HG03521 (cell line): ENCODE results near the gene PPP1CB.
"Not testable (repeated sequence)": the region's sequence is repeated elsewhere in the genome, so short reads cannot be mapped to it uniquely, and the experiment has no call there.

Experiments used
- ATAC-seq: cut with Tn5 transposase; IDR thresholded peaks from one replicate; pipeline ENCODE4 v1.9.1; 2021; ENCODE audit warnings: mild to moderate bottlenecking, moderate library complexity; ENCODE audit not compliant: unreplicated experiment

Gene PPP1CB

DNA sequence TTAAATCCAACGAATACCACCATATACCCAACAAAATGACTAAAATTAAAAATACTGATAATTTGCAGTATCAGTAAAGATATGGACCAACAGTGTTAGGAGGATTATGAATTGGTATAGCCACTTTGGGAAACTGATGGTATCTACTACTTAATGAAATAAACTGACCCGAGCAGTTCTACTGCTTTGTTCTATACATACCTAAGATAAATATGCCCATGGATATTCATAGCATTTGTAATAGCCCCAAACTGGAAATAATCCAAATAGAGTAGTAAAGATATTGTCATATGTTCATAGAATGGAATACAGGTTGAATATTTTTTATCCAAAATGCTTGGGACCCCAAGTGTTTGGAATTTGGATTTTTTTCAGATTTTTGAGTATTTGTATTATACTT, 20.7 kb downstream of the PPP1CB start:
- no peak for ATAC-seq

DNA sequence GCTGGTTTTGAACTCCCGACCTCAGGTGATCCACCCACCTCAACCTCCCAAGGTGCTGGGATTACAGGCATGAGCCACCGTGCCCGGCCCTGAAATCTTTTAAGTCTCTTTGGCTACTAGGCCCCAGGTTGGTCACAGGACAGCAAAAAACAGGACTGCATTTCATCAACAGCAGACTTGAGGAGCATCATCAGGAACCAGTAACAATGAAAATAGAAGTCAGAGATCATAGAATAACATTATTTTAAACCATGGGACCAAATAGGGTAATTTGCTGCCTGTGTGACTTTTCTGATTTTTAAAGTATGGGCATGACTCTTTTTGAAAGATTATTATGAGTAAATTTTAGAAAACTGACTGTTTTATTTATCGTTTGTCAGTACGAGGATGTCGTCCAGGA, 24.8 kb downstream of the PPP1CB start:
- no peak for ATAC-seq

DNA sequence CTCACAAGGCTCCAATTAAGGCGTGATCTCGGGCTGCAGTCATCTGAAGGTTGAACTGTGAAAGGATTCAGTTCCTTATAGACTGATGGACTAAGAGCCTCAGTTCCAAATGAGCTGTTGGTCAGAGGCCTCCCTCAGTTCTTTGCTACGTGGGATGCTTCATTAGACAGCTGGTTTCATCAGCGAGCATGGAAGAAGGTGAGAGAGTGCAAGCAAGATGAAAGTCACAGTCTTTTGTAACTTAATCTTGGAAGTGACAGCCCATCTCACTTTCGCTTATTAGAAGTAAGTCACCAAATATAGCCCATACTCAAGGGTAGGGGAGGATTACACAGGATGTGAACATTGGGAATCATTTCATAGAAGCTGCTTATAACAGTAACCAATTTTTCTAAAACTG, 26.8 kb downstream of the PPP1CB start:
- ATAC-seq = no peak

DNA sequence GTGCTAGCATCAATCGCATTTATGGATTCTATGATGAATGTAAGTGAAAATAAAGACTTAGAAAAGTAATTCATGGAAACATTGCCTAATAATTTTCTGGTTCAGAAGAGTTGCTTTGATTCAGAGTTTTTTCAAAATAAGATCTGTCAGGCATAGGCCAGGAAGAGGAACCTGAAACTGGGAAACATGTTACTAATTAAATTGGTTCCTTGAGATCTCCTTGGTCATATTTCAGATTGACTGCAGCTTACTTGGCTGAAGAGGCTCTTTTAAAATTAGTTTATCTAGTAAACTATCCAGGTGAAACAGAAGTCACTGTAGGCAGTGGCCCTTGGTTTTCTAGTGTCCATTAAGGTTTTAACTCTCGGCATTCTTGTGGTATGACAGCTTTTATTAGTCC, 27.4 kb downstream of the PPP1CB start:
- no peak for ATAC-seq

DNA sequence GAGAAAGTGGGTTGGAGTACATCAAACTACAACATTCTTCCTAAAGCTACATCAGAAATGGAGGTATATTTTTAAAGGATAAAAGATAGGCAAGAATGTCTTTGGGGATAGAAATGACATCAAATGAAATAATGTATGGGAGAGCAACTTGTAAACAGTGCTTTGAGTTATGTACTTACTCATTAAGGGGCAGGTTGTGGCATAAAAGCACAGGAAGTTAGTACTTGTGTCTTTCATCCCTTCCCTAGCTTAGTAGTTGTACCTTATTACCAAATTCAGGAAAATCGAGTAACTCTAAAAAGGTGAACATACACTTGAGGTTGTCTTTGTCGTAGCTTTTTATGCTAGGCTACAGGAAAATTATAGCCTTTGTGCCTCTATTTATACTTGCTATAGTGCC, 28.9 kb downstream of the PPP1CB start:
- ATAC-seq = no peak

DNA sequence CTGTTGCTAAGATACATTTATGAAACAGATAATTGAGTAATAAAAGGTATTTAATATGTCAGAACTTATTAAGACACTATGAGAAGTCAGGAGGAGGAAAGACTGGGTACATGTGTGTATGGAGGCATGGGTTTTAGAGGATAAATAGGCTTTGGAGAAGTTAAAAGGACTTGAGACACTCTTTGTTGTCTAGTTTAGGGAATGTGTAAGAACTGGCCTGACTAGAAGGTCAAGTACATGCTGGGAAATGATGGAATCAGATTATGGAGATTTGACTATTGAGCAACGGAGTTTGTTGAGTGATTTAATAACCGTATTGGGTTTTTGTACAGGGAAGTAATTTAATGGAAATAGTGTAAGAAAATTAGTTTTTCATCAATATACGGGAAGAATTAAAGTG, 30.8 kb downstream of the PPP1CB start:
- no peak for ATAC-seq

DNA sequence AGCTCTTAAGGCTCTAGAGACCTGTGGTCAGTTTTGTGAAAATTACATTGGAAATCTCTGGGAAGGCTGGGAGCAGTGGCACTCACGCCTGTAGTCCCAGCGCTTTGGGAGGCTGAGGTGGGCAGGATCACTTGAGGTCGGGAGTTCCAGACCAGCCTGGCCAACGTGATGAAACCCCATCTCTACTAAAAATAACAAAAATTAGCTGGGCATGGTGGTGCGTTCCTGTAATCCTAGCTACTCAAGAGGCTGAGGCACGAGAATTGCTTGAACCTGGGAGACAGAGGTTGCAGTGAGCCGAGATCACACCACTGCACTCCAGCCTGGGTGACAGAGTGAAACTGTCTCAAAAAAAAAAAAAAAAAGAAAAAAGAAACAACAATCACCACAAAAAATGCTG, 32.9 kb downstream of the PPP1CB start:
- ATAC-seq = not testable (repeated sequence)

DNA sequence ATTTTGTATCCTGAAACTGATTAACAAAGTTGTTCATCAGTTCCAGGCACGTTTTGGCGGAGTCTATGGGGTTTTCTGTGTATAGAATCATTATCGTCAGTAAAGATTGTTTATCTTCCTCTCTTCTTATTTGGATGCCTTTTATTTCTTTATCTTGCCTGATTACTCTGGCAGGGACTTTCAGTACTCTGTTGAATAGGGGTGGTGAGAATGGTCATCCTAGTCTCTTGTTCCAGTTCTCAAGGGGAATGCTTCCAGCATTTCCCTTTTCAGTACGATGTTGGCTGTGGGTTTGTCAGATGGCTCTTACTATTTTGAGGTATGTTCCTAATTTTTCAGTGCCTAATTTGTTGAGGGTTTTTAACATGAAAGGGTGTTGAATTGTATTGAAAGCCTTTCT, 45.0 kb downstream of the PPP1CB start:
- no peak for ATAC-seq

DNA sequence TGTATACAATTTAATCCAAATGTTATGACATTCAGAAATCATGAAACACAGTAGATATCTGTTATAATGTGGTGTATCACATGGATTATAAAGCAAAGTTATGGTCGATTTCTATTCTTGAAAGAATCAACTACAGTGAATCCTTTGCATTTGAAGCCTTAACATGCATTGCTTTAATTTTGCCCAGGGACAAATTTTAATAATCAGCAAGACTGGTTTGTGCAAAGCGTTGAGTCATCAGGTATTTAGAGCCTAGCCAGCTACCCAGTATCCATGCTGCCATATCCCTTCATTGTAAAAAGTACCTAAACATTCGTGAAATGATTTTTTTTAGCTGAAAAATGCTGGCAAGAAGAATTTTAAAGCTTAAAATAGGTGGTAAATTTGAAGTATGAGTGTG, 50.1 kb downstream of the PPP1CB start:
- no peak for ATAC-seq

DNA sequence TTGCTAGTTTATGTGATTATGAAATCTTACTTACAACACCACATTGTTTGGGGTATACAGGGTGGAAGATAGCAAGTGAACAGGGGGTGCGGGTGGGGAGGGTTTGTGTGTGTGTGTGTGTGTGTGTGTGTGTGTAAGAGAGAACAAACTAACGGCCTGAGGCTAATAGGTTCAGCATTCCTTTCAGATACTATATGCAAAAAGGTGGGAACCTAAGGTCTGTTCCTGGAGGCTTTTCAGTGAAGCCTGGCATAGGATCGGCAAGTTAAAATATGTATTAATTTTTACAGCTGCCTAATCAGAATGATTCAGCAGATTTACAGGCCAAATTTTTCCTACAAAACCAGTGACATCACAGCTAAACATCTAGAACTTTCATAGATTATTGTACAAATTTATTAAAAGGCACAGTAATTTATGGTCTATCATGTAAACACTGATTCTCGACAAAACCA, 51.4 kb downstream of the PPP1CB start:
- ATAC-seq = no peak

DNA sequence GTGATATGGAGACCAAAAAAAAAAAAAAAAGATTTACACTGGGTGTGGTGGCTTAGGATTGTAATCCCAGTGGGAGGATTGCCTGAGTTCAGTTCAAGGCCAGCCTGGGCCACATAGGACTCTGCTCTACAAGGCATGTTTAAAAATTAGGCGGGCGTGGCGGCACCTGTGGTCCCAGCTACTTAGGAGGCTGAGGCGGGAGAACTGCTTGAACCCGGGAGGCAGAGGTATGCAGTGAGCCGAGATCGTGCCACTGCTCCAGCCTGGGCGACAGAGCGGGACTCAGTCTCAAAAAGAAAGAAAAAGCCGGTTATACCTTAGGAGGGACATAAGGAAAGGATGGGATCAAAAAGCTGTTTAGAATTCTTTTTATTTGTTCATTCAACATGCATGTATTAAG, 58.3 kb downstream of the PPP1CB start:
- no peak for ATAC-seq

DNA sequence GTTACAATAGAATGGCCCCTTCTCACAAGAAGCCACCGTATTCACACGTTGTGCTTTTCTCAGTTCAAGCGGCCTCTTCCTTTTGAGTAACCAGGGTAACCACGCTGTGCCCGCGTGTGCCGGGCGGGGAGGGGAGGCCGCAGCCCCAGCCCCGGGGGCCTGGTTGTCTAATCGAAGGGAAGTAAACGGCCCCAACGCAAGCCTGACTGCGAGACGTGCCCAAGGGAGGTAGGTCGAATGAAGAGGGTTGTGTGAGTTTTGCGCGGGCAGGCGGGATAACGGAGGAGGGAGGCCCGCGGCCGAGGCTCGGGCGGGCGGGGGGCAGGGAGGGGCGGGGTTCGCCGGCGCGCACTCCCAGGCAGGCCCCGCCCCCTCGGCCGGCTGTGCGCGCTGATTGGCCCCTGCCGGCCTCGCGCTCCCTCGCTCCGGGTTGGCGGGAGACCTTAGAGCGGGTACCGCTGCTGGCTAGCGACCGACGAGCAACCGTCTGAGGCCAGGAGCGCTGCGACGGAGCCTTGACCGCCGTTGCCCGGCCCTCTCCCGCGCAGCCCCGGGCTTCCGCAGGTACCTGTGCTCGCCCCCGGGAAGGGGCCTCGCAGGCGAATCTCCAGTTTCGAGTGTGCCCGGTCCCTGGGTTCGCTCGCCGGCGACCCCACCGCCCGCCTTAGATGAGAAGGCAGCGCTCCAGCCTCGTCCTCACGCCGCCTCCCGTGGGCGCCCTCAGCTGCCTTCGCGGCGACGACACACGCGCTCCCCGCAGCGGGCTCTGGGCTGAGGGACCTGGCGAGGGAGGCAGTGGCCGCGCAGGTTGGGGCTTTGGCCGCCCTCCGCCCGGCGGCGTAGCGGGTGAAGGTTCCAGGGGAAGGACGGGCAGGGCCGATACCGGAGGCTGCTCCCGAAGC, 59.0 kb downstream of the PPP1CB start, which contains the start of gene SPDYA:
Gene SPDYA (plus strand): TSS at position 451 of the 902 bp plus-strand sequence. CDS start 5,181 bp downstream, outside the sequence.
- peak; percentile 86 for ATAC-seq

DNA sequence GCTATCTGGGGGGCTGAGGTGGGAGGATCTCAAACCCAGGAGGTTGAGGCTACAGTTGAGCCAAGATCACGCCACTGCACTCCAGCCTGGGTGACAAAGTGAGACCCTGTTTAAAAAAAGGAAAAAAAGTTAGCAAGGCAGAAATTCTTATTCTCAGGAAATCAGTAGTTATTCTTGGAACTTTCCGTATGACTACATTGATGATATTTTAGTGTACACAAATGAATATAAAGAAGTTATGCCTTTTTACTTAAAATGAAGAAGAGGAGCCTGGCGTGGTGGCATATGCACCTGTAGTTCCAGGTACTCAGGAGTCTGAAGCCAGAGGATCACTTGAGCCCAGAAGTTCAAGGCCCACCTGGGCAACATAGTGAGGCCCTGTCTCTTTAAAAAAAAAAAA, 66.4 kb downstream of the PPP1CB start:
- no peak for ATAC-seq

DNA sequence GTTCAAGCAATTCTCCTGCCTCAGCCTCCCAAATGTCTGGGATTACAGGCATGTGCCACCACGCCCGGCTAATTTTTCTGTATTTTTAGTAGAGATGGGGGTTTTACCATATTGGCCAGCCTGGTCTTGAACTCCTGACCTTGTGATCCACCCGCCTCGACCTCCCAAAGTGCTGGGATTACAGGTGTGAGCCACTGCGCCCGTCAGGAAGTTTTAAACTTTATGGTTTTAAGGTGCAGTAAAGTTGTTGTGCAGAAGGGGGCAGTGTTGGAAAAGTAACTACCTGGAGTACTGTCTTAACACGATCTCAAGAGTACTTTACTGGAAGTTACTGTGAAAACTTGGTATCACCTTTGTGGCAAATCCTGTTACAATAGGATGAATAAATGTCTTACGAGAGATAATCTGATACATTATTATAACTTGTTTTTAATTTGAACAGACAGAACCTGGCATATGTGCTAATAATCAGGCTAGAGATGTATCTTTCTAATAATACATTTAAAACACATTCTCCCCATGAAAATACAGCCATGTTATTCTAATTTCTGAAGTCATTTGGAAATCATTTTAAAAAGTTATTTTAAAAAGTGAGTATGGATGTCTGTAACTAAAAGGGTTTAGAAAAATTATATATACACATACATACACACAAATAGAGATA, 69.8 kb downstream of the PPP1CB start:
- ATAC-seq = no peak

DNA sequence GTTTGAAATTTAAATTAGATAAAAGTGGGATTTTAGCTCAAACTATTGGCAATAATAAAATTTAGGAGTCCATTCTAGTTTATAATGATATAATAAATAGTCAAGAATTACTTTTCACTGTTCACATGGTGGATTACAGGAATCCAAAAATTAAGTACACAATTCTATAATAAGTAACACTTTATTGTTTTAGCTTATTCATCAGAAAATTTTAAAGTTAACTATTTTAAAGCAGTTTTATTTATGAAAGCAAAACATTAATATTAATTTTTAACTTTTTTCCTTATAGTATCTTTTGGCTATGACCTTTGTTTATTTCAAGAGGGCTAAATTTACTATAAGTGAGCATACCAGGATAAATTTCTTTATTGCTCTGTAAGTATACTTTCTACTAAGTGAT, 70.4 kb downstream of the PPP1CB start:
- ATAC-seq = no peak

DNA sequence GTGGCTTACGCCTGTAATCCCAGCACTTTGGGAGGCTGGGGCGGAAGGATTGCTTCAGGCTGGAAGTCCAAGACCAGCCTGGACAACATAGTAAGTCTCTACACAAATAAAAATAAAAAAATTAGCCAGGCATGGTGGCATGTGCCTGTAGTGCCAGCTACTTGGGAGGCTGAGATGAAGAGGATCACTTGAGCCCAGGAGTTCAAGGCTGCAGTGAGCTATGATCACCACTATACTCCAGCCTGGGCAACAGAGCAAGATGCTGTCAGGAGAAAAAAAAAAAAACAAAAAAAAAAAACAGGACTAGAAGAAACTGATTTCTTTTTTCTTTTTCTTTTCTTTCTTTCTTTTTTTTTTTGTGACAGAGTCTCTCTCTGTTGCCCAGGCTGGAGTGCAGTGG, 72.6 kb downstream of the PPP1CB start:
- ATAC-seq = no peak

DNA sequence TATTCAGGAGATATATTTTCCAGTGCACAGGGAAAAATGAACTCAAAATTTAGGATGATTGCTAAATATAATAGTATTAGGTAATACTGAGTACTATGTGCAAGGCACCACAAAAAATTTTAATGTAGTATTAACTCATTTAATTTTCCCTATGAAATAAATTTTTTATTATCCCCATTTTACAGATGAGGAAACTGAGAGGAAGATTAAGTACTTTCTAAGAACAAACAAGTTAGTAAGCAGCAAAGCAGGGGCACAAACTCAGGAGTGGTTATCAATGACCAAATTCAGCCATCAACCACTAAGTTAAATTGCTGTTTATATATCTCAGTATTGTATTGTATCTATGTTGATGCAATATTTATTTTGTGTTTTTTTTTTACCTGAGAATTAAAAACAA, 73.2 kb downstream of the PPP1CB start:
- no peak for ATAC-seq

DNA sequence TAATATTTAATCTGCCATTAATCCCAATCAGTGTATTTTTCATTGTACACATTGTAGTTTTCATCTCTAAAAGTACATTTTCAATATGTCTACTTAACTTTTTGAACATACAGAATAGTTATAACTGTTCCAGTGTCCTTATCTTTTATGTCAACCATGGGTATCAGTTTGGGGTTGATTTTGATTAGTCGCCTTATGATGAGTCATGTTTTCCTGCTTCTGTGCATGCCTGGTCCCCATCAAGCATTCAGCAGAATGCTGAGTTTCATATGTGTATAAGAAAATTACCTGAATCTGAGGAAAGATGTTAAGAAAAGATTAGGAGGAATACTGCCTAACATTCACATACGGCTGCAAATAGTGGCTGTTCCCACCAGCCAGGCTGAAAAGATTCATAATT, 76.8 kb downstream of the PPP1CB start:
- no peak for ATAC-seq

DNA sequence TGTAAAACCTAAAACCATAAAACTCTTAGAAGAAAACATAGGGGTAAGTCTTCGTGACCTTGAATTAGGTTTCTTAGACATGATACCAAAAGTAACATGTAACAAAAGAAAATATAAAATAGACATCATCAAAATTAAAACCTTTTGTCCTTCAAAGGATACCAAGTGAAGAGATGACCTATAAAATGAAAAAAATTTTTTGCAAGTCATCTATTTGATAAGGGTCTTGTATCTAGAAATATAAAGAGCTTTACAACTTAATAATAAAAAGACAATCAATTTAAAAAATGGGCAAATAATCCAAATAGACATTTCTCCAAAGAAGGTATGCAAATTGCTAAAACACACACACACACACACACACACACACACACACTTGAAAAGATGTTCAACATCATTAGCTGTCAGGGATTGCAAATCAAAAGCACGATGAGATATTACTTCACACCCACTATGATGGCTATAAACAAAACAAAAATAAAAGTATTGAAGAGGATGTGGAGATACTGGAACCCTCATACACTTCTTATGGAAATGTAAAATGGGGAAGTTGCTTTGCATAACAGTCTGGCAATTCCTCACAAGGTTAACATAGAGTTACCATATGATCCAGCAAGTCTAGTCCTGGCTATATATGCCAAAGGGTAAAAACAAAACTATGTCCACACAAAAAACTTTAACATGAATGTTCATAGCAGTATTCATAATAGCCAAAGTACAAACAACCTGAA, 82.3 kb downstream of the PPP1CB start:
- ATAC-seq = no peak

DNA sequence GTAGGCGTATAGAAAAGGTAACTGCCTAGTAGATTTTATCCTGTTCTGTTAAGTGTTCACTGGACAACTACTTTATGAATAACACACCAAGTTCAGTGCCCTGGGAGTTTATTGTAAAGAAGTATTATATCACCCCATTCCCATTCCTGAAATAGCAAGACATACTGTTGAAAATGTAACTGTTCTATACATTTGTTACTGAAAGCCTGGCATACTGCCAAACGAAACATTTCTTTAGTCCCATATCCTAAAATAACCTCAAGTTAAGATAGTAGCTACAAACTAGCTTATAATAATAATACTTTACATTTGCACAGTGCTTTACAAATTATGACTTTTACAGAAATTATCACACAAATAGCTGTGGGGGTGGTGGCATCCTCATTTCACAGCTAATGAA, 84.2 kb downstream of the PPP1CB start:
- ATAC-seq = no peak

DNA sequence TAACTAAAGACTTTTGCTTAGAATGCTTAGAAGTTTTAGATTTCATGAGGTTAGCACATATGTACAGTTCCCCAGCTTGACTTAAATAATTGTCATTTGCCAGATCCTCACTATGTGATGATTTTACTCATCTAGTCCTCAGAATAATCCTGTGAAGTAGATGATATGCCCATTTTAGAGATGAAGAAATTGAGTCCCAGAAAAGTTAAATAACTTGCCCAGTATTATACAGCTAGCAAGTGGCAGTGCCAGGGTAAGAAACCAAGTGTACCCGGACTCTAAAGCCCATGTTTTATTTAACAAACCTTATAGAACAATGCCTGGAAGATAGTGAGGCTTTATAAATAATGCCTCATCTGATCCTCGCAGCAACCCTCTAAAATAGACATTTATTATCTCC, 87.3 kb downstream of the PPP1CB start:
- ATAC-seq = no peak

DNA sequence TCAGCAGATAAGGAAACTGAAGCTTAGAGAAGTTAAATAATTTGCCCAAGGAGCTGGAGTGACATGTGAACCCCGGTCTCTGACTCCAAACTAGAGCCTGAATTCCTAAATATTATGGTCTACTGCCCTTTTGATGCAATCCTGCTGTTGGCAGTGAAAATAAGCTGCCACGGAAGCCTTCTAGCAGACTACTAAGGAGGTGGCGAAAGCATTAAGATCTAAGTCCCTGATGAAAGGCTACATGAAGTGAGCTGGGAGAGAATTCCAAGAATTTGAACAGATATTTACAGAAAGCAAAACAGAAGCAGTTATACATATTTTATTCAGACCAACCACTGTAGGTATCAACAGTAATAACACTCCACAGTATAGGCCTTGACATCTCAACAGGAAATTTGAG, 90.4 kb downstream of the PPP1CB start:
- no peak for ATAC-seq
